GM18907 (cell line): ENCODE data around the gene RBPJL.

Source experiments
- ATAC-seq: cut with Tn5 transposase; IDR thresholded peaks from one replicate; pipeline ENCODE4 v1.9.1; 2021; ENCODE audit warnings: mild to moderate bottlenecking, moderate library complexity; ENCODE audit not compliant: unreplicated experiment

The RBPJL gene

DNA sequence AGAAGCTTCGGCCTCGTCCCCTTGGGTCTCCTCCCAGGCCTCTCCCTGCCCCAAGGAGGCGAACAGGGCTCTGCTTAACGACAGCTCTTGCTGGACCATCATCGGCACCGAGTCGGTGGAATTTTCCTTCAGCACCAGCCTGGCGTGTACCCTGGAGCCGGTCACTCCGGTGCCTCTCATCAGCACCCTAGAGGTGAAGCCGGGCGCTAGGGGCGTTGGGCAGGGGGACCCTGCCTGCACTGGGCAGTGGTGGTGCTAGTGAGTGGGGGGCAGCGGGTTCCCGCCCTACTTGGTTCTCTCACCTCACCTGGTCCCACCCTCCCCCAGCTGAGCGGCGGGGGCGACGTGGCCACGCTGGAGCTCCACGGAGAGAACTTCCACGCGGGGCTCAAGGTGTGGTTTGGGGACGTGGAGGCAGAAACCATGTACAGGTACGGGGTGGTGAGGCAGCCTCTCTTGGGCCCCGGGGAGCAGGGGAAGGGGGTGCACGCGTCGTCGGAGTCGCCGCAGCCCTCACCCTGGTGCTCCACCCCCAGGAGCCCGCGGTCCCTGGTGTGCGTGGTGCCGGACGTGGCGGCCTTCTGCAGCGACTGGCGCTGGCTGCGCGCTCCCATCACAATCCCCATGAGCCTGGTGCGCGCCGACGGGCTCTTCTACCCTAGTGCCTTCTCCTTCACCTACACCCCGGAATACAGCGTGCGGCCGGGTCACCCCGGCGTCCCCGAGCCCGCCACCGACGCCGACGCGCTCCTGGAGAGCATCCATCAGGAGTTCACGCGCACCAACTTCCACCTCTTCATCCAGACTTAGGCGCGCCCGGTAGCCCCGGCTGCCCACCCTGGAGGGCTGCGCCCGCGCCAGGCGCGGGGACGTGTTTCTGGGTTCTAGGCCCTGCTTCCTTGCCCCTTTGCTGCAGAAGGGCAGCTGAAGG, 9.8 kb downstream of the RBPJL start:
- ATAC-seq: no peak

GRCh38 chr20:45317826-45318225, 11.2 kb downstream of the RBPJL start:
- no peak for ATAC-seq

- ATAC-seq: no peak
Observed at GRCh38 chr20:45318386-45318939, 11.8 kb downstream of the RBPJL start.

DNA sequence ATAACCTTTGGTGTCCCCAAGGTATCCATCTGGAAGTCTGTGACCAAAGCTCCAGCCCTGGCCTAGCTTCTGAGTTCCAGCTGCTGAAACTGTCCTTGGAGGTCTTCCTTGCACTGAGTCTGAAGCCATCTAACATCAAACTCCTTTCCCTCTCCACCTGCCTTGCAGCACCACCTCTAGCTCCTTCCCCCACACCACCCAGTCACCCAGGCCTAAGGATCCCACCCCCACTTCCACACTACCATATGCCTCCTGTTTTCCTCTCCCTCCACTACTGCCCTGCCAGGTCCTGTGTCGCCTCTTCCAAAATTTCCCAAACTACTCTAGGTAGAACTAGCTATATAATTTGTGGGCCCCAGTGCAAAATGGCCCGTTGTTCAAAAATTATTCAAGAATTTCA, 12.3 kb downstream of the RBPJL start:
- ATAC-seq: no peak

GRCh38 chr20:45320948-45321595, 14.4 kb downstream of the RBPJL start:
- peak; percentile 85 for ATAC-seq

GRCh38 chr20:45322952-45323383, 16.3 kb downstream of the RBPJL start:
- no peak for ATAC-seq

- ATAC-seq: no peak
Observed at GRCh38 chr20:45323731-45324130, 17.1 kb downstream of the RBPJL start.

GRCh38 chr20:45325371-45325770, 18.7 kb downstream of the RBPJL start:
- no peak for ATAC-seq

GRCh38 chr20:45328451-45328850, 21.8 kb downstream of the RBPJL start:
- ATAC-seq: no peak

DNA sequence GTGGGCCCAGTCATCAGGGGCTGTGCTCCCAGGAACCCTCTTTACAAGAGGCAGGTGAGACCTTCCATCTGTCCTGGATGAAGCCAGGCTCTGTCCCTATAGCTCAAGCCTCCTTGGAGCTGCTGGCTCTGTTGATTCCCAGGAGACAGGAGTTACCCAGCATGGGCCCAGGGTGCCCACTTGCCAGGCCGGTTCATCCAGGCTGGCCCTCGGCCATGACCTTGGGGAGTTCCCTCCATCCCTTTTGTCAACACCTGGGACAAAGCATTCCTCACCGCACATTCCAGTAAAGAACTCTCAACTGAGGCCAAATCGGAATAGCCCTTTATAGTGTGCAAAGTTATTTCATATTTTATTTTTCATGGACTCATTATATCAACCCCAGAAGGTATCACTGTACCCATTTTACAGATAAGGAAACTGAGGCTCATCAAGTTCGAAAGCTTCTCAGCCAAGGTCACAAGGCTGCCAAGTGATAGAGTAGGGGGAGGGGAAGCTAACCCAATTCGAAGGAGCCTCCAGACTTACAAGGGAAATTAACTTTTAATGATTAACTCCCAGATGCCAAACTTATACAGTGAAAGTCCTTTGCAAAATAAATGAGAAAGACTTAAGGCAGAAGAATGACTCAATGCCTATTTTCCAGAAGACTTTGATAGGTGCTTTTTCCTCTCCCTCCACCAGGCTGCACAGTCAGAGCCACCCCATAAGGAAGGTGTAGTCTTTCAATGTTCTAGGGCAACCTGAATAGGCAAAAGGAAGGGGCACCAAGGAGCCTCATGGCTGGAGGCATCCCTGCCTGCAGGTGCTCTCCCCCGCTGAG, 23.1 kb downstream of the RBPJL start:
- ATAC-seq: no peak

DNA sequence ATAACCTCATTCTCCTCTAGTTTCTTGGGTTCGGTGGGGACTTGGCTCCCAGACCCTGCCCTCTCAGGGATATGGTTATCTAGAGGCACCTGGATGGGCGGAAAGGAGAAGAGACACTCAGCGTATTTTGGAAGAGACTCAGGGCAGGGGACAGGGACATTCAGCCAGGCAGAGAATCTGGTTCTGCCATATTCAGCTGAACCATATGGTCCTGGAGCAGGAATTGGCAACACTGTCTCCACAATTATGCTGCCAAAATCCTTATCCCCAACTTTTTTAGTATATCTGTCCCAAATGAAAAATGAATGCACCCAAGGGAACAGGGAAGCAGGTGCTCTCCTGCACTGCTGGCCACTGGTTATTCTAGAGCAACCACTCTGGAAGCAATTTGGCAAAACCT, 23.8 kb downstream of the RBPJL start:
- no peak for ATAC-seq

DNA sequence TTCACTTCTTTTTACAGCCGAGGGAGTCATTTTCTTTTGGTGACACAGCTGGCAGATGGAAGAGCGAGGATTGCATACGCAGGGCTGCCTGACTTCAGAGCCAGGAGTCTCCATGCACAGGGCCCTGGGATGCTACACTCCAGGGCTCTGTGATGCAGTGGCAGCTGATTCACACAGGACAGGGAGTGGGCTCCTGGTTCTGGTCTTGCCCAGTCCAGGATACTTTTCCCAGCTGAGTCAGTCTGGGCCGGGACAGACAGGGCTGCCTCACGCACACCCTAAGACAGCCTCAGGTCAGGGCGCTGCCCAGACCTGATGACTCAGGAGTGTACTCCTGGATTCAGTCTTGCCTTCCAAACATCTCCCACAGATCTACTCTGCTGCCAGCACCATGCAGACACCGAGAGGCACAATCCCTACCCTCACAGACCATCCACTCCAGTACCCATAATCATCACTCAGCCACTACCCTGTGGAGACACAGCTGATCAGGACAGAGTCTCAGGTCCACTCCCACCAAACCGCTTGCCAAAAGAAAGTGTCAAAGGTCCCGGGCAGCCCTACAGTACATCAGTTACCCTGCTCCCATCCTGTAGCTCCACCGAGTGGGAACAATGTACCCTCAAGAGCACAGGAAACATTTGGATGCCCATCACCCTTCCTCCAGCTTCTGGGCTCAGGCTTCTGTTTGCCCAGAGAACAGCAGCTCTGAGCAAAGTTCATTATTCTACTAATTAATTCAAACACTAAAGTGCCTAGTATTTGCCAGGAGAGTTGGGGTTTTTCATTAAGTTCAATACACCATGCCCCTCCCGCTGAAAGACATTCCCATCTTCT, 30.1 kb downstream of the RBPJL start:
- ATAC-seq: no peak

- ATAC-seq: no peak
Observed at GRCh38 chr20:45337367-45338120, 30.9 kb downstream of the RBPJL start.

DNA sequence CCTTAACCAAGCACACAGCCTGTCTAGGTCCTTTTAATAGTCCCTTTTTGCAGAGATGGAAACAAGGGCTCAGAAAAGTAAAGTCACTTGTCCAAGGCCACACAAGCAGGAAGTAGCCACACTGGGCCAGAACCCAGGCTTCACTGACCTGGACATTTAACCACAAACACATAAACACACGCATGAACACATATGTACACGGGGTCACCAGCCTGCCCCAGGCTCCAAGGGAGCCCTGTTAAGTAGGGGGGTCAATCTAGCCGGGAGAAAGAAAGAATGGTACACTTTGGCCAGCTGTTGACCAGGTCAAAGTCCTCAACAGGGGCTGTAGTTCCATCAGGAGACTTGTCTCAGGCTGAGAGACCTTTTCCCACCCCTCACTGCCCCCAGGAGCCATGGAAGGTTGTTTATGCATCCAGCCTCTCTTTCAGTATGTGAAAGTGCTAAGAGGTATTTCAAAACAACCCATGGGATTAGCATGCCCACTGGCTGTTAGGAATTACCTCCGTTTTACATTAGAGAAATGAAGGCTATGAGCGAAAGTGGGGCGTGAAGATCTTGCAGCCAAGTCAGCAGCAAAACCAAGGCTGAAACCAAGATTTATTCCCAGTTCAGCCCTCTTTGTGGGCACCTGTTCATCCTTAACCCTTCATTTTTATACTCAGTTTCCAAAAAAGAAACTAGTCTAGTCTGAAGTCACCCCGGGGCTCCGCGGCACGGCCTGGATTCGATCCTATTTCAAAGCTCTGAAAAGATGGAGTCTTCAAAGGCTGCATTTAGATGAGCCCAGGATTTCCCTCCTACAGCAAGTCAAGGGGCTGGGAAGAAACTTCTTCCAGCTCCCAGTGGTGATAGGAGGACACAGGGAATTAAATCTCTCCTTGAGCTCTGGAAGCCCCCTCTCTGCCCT, 31.7 kb downstream of the RBPJL start:
- no peak for ATAC-seq

- no peak for ATAC-seq
Observed at GRCh38 chr20:45339084-45339483, 32.4 kb downstream of the RBPJL start.

DNA sequence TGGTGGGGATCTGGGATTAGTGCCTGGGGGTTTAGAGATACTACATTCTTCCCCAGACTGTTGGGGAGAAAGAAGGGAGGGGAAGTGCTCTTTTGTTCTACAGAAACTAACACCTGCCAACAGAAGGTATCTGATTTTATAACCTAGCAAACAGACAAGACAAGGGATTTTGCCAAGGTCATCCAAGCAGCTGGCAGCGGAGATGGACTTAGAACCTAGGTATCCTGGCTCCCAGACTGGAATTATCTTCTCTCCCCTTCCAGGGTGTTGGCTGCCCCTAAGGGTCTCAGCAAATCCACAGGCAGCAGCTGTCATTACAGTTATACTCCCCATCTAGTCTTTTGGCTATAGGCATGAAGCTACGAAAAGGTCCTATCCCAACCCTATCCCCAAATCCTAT, 33.2 kb downstream of the RBPJL start:
- no peak for ATAC-seq

- no peak for ATAC-seq
Observed at GRCh38 chr20:45340236-45340847, 33.7 kb downstream of the RBPJL start.

DNA sequence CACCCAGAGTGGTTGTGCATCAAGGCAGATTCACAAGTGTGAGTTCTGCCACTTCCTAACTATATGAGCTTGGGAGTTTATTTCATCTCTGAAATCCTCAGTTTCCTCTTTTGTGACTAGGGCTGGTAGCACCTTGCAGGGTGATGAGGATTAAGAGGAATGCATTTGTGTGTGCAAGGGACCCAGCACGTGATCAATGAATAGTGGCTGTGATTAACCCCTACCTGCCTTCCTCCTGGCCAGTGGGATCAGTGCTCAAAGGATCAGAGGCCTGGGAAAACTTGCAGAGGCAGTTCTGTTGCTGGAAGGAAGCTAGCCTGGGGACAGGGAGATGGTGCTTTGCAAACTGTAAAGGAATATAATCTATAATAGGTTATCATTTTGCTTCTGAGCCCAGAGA, 34.3 kb downstream of the RBPJL start:
- ATAC-seq: no peak
